SK-N-SH (cell line): Measurements from ENCODE around the gene POU2F3. TPM values are rescaled to one million over a fixed set of nuclear protein-coding genes. Genes with fewer than 3 reads are reported as not detected.

Experiments used
- CTCF ChIA-PET: fragments of 300-600, 350-600 bp; formaldehyde crosslinking; extraction: SDS; loops from one replicate; lab custom pipeline; 2021; lab: Yijun Ruan, JAX
- POLR2A ChIA-PET: fragments of 350-600 bp; sonication (Branson Sonifier 250); formaldehyde crosslinking; extraction: SDS; loops from one replicate; lab custom pipeline; 2020; ENCODE audit warnings: antibody characterized with exemption, inconsistent platforms; lab: Yijun Ruan, JAX
- DNase-seq: peaks from one replicate; pipeline ENCODE4 v3.0.0; 2012
- H2AFZ ChIP-seq: fragments of 200-600 bp; sonication (generic); 2 replicates; pipeline ENCODE4 v1.8.1; 2016; ENCODE audit warnings: antibody characterized with exemption, mild to moderate bottlenecking, low read depth
- H3F3A ChIP-seq: fragments of 200-600 bp; sonication (generic); replicated peaks from 2 replicates; pipeline ENCODE3; 2016; ENCODE audit warnings: antibody characterized with exemption, mild to moderate bottlenecking; ENCODE audit not compliant: insufficient read depth
- H3K27ac ChIP-seq, 2 experiments: fragments of 200-500 bp in 1 of 2; fragments of 200-600 bp in 1 of 2; sonication (Bioruptor generic) in 1 of 2; sonication (generic), shearing (Covaris generic) in 1 of 2; 2 replicates each; pipeline versions ENCODE4 v1.5.1 to v1.6.1; 2014 to 2016; ENCODE audit warnings: low read depth in 2 of 2, inconsistent platforms in 1 of 2, low read length in 1 of 2, mild to moderate bottlenecking in 1 of 2, mixed read lengths in 1 of 2
- H3K27me3 ChIP-seq: fragments of 200-600 bp; sonication (generic), shearing (Covaris generic); 2 replicates; pipeline ENCODE4 v1.6.1; 2016; ENCODE audit warnings: mixed run types; ENCODE audit not compliant: insufficient read depth
- H3K36me3 ChIP-seq, 2 experiments: fragments of 200-500 bp in 1 of 2; fragments of 200-600 bp in 1 of 2; sonication (Bioruptor generic) in 1 of 2; sonication (generic) in 1 of 2; replicated peaks in 1 of 2; 2 replicates each; pipeline versions ENCODE3 to v1.5.1; 2014 to 2016; ENCODE audit warnings: low read length in 1 of 2, mild to moderate bottlenecking in 1 of 2; ENCODE audit not compliant: insufficient read depth in 2 of 2, control insufficient read depth in 1 of 2
- H3K4me1 ChIP-seq, 2 experiments: fragments of 200-500 bp in 1 of 2; fragments of 200-600 bp in 1 of 2; sonication (Bioruptor generic) in 1 of 2; sonication (generic), shearing (Covaris generic) in 1 of 2; 2 replicates each; pipeline versions ENCODE4 v1.5.1 to v1.6.1; 2014 to 2016; ENCODE audit warnings: low read depth in 1 of 2, low read length in 1 of 2, mixed run types in 1 of 2; ENCODE audit not compliant: insufficient read depth in 2 of 2, control insufficient read depth in 1 of 2
- H3K4me2 ChIP-seq: fragments of 200-600 bp; sonication (generic), shearing (Covaris generic); 2 replicates; pipeline ENCODE4 v1.6.1; 2017; ENCODE audit warnings: mixed run types
- H3K4me3 ChIP-seq, 2 experiments: fragments of 200-500 bp in 1 of 2; fragments of 200-600 bp in 1 of 2; sonication (Bioruptor generic) in 1 of 2; sonication (generic), shearing (Covaris generic) in 1 of 2; 2 replicates each; pipeline versions ENCODE4 v1.5.1 to v1.8.1; 2014 to 2016; ENCODE audit warnings: low read depth in 2 of 2, inconsistent platforms in 1 of 2, low read length in 1 of 2, mild to moderate bottlenecking in 1 of 2, mixed read lengths in 1 of 2, moderate library complexity in 1 of 2
- H3K79me2 ChIP-seq: fragments of 200-600 bp; sonication (generic); 2 replicates; pipeline ENCODE4 v1.8.1; 2017; ENCODE audit warnings: mild to moderate bottlenecking; ENCODE audit not compliant: insufficient read depth
- H3K9ac ChIP-seq: fragments of 200-600 bp; sonication (generic); 2 replicates; pipeline ENCODE4 v1.6.1; 2017; ENCODE audit warnings: mixed run types
- H3K9me2 ChIP-seq: fragments of 200-600 bp; sonication (generic); 2 replicates; pipeline ENCODE4 v1.6.1; 2017; ENCODE audit warnings: mixed run types
- H3K9me3 ChIP-seq: fragments of 200-600 bp; sonication (generic); 2 replicates; pipeline ENCODE4 v1.6.1; 2017; ENCODE audit warnings: mixed run types, mild to moderate bottlenecking, moderate library complexity
- H4K20me1 ChIP-seq: fragments of 200-600 bp; sonication (generic); 2 replicates; pipeline ENCODE4 v1.6.1; 2017; ENCODE audit warnings: mild to moderate bottlenecking, mixed run types; ENCODE audit not compliant: insufficient read depth
- CHD2 ChIP-seq: fragments of 150-350 bp; IDR thresholded peaks from 2 replicates; pipeline ENCODE4 v1.6.1; 2018; ENCODE audit warnings: low read length; ENCODE audit not compliant: partially characterized antibody
- CTCF ChIP-seq: fragments of 200-600 bp; sonication (generic); IDR thresholded peaks from 2 replicates; pipeline ENCODE4 v1.6.1; 2017; ENCODE audit warnings: antibody characterized with exemption, mild to moderate bottlenecking, moderate library complexity
- ELF1 ChIP-seq: IDR thresholded peaks from 2 replicates; pipeline ENCODE4 v1.4.0; 2012
- EP300 ChIP-seq, 2 experiments: IDR thresholded peaks; 2 replicates each; pipeline versions ENCODE4 v1.4.0 to v1.6.1; 2012; ENCODE audit warnings: borderline replicate concordance in 1 of 2, low read depth in 1 of 2, low read length in 1 of 2
- EZH2phosphoT487 ChIP-seq: fragments of 200-600 bp; sonication (generic); IDR thresholded peaks from 2 replicates; pipeline ENCODE4 v1.6.1; 2017; ENCODE audit warnings: low read depth, mixed run types, mild to moderate bottlenecking, antibody characterized with exemption, moderate library complexity, borderline replicate concordance
- FOSL2 ChIP-seq: IDR thresholded peaks from 2 replicates; pipeline ENCODE4 v1.4.0; 2012; ENCODE audit warnings: low read depth, mild to moderate bottlenecking, moderate library complexity, borderline replicate concordance
- GABPA ChIP-seq: IDR thresholded peaks from 2 replicates; pipeline ENCODE4 v1.4.0; 2012; ENCODE audit warnings: low read depth, mild to moderate bottlenecking
- GATA2 ChIP-seq: sonication (generic); formaldehyde crosslinking; IDR thresholded peaks from 2 replicates; pipeline ENCODE4 v1.5.0; 2020; ENCODE audit warnings: mild to moderate bottlenecking, missing genetic modification reagents
- JUND ChIP-seq: IDR thresholded peaks from 2 replicates; pipeline ENCODE4 v1.4.0; 2012
- MXI1 ChIP-seq: IDR thresholded peaks from 2 replicates; pipeline ENCODE4 v1.6.1; 2012; ENCODE audit warnings: mild to moderate bottlenecking, low read depth, low read length, improper control_type of control experiment
- NRF1 ChIP-seq: IDR thresholded peaks from 2 replicates; pipeline ENCODE4 v1.6.1; 2012; ENCODE audit warnings: low read depth, mild to moderate bottlenecking, low read length
- POLR2AphosphoS5 ChIP-seq: IDR thresholded peaks from 2 replicates; pipeline ENCODE4 v1.6.1; 2012; ENCODE audit warnings: low read depth, low read length
- RCOR1 ChIP-seq: fragments of 150-350 bp; IDR thresholded peaks from 2 replicates; pipeline ENCODE4 v1.6.1; 2017; ENCODE audit warnings: antibody characterized with exemption, low read length
- SIN3A ChIP-seq: IDR thresholded peaks from 2 replicates; pipeline ENCODE4 v1.6.1; 2012; ENCODE audit warnings: low read depth, mild to moderate bottlenecking, low read length, moderate library complexity, borderline replicate concordance
- TAF1 ChIP-seq: IDR thresholded peaks from 2 replicates; pipeline ENCODE4 v1.6.1; 2012; ENCODE audit warnings: low read depth, mild to moderate bottlenecking, low read length, moderate library complexity, borderline replicate concordance
- TCF12 ChIP-seq: IDR thresholded peaks from 2 replicates; pipeline ENCODE4 v1.4.0; 2012
- ZBTB33 ChIP-seq: IDR thresholded peaks from 2 replicates; pipeline ENCODE4 v1.4.0; 2012; ENCODE audit warnings: low read depth, borderline replicate concordance
- WGBS: methylation state at CpG from one replicate; pipeline ENCODE4 v1.1.6; 2017; ENCODE audit warnings: low lambda C conversion rate; 5-methylcytosine and 5-hydroxymethylcytosine counted together
- polyA plus RNA-seq, 3 experiments: library from polyadenylated mRNA; depleted of rRNA; stranded (reverse); fragments of >200 nt; gene quantifications; 2 replicates each; pipeline ENCODE4 v1.2.3, GENCODE V29; 2012

POU2F3 gene
- polyA plus RNA-seq, 1 of the 3 experiments (the other 2 are of a cell fraction): 0.02 TPM

GRCh38 chr11:120295099-120295498 lies 55.2 kb downstream of the POU2F3 start (continued):
- no peak for TF ChIP-seq SIN3A
- TF ChIP-seq JUND: peak; percentile 74
- peak; percentile 45; the same call in 1 of the 2 replicates for TF ChIP-seq FOSL2
- peak; percentile 39; the same call in 1 of the 2 replicates for TF ChIP-seq POLR2AphosphoS5
- peak; percentile 79 for TF ChIP-seq TCF12
- peak; percentile 97 for TF ChIP-seq RCOR1
- TF ChIP-seq ELF1: peak; percentile 38; the same call in 1 of the 2 replicates
- peak; percentile 97 for TF ChIP-seq GATA2 (CRISPR knock-in tag)

GRCh38 chr11:120296554-120296953 lies 56.6 kb downstream of the POU2F3 start:
- Histone ChIP-seq H3K36me3 (no peaks in the 10 kb centered on the region), H3K9ac (no peak overlapping the region), H2AFZ (no peak overlapping the region), H3F3A (no peaks in the 10 kb centered on the region), H4K20me1 (no peaks in the 10 kb centered on the region), H3K27ac (no peak overlapping the region), H3K27me3 (peaks cover 3% of the 10 kb centered on the region), H3K9me2 (no peaks in the 10 kb centered on the region), H3K9me3 (no peaks in the 10 kb centered on the region), H3K4me3 (no peak overlapping the region), H3K4me1 (peaks cover 0 to 26% of the 10 kb centered on the region in 2 experiments; a peak in 2 of 4 replicates), H3K79me2 (no peaks in the 10 kb centered on the region), H3K4me2 (no peak overlapping the region)
- WGBS: 89% methylated on average over 5 of the region's 5 CpGs
- POLR2A ChIA-PET: no interaction called here
- DNase-seq: no peak
- CTCF ChIA-PET: interaction anchor here (1.5 to 19.4 kb wide), 4 partner anchors 9 to 125 kb away, joined by 3 to 622 read pairs (median 166); partner anchors contain the start of gene POU2F3
- TF ChIP-seq MXI1 (no peak), NRF1 (no peak), TAF1 (no peak)

DNA sequence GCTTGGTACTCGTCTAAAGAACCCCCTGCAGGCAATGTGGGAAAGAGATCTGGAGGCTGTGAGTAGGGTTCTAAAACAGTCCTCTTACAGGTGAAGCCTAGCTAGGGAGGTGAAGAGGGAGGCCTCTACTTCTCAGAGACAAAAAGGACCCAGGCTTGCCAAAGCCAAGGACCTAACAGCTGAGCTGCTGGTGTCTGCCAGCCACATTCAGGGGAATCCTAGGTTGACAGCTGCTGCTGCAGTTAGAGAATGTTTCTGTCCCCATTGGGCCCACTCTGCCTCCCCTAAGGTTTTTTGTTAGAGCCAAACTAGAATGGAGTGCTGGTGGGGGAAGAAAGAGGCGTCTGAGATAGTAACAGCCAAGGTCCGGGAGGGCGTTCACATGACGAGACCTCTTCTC lies 58.5 kb downstream of the POU2F3 start:
- no peak overlapping the region for H3K27ac ChIP-seq
- 84% methylated on average over 5 of the region's 5 CpGs for WGBS
- H3K79me2 ChIP-seq: no peaks in the 10 kb centered on the region
- peaks cover 4% of the 10 kb centered on the region for H3F3A ChIP-seq
- peaks cover 0 to 26% of the 10 kb centered on the region in 2 experiments; a peak in 2 of 4 replicates for H3K4me1 ChIP-seq
- no peaks in the 10 kb centered on the region for H3K9me3 ChIP-seq
- H2AFZ ChIP-seq: no peak overlapping the region
- H3K36me3 ChIP-seq: no peaks in the 10 kb centered on the region
- no peaks in the 10 kb centered on the region for H4K20me1 ChIP-seq
- no peak overlapping the region for H3K4me2 ChIP-seq
- TF ChIP-seq EP300 (IDR thresholded peaks at IDR 0.05; ENCODE audit: borderline replicate concordance in 1 of 2, low read depth in 1 of 2, low read length in 1 of 2) (no peak), CTCF (no peak), EZH2phosphoT487 (no peak), ZBTB33 (no peak), CHD2 (no peak), TCF12 (no peak), GABPA (no peak)
- no peak overlapping the region for H3K9ac ChIP-seq
- H3K4me3 ChIP-seq: no peak overlapping the region
- POLR2A ChIA-PET: interaction anchor here (2.7 kb wide), 1 partner anchor 64 kb away, joined by 6 read pairs; no protein-coding TSS in a partner anchor
- no peak for DNase-seq
- H3K27me3 ChIP-seq: peaks cover 3% of the 10 kb centered on the region; the same call in 1 of the 2 replicates
- no peaks in the 10 kb centered on the region for H3K9me2 ChIP-seq
- CTCF ChIA-PET: interaction anchor here (0.6 to 19.4 kb wide), 9 partner anchors 16 to 587 kb away, joined by 3 to 622 read pairs (median 17); partner anchors contain the start of gene POU2F3
